DND-41 (cell line): ENCODE measurements around the gene GAN.

Experiments
- EZH2 ChIP-seq: IDR thresholded peaks from 3 replicates; pipeline ENCODE4 v1.6.1; 2012; ENCODE audit warnings: borderline replicate concordance, low read depth, mild to moderate bottlenecking, moderate library complexity, low read length, inconsistent platforms; ENCODE audit not compliant: severe bottlenecking
- TF ChIP-seq, protein P1 (sequence below): IDR thresholded peaks from 2 replicates; pipeline ENCODE4 v1.5.1; 2012; ENCODE audit warnings: borderline replicate concordance, low read length, moderate library complexity, mild to moderate bottlenecking; ENCODE audit not compliant: poor library complexity, severe bottlenecking; ENCODE audit errors: extremely low read depth

DNA sequence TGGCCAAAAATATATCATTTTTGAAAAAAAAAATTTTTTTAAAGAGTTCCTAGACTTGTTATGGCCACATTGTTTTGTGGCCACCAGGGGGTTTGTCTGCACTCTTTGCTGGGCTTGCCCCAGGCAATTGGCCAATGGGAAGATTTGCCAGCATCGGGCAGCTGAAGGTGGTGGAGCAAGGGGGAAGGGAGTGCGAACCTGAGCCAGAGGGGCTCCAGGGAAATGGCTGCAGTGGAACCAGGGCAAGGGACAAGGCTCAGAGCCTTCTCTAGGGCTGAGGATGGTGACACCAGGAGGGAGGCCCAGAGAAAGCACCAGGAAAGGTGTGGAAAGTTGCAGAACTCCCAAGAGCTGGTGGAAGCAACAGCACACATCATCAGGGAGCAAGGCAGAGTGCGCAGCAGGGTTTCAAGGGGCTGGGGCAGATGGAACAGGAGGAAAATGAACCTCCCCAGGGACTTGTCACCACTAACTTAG is 114.3 kb downstream of the GAN start:
- TF ChIP-seq, protein P1, sequence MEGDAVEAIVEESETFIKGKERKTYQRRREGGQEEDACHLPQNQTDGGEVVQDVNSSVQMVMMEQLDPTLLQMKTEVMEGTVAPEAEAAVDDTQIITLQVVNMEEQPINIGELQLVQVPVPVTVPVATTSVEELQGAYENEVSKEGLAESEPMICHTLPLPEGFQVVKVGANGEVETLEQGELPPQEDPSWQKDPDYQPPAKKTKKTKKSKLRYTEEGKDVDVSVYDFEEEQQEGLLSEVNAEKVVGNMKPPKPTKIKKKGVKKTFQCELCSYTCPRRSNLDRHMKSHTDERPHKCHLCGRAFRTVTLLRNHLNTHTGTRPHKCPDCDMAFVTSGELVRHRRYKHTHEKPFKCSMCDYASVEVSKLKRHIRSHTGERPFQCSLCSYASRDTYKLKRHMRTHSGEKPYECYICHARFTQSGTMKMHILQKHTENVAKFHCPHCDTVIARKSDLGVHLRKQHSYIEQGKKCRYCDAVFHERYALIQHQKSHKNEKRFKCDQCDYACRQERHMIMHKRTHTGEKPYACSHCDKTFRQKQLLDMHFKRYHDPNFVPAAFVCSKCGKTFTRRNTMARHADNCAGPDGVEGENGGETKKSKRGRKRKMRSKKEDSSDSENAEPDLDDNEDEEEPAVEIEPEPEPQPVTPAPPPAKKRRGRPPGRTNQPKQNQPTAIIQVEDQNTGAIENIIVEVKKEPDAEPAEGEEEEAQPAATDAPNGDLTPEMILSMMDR = peak; percentile 14
- no peak for TF ChIP-seq EZH2
